Activated CD4-positive, alpha-beta T cell treated with anti-CD3 and anti-CD28 coated beads, Interleukin-2, amount 10 ng/mL, durations not matched to agents 7 days and 5 days (primary cell): ENCODE measurements around the gene CFAP97D1. TPM values are rescaled to one million over a fixed set of nuclear protein-coding genes. Genes with fewer than 3 reads are reported as not detected.

Experiments
- CTCF ChIA-PET: fragments of 350-600 bp; sonication (Branson Sonifier 250); formaldehyde crosslinking; loops from one replicate; lab custom pipeline; 2021; ENCODE audit warnings: antibody characterized with exemption; lab: Charles Lee
- POLR2A ChIA-PET: fragments of 350-600 bp; sonication (Branson Sonifier 250); formaldehyde crosslinking; loops from one replicate; lab custom pipeline; 2021; ENCODE audit warnings: antibody characterized with exemption; lab: Charles Lee
- DNase-seq: peaks from one replicate; pipeline ENCODE4 v3.0.0-alpha.2; 2020
- H3K27ac Mint-ChIP-seq: one replicate; pipeline ENCODE4 v1.8.0; 2021; ENCODE audit warnings: mild to moderate bottlenecking, moderate library complexity, mixed read lengths
- H3K27me3 Mint-ChIP-seq: one replicate; pipeline ENCODE4 v1.8.0; 2021; ENCODE audit warnings: mixed read lengths
- H3K36me3 Mint-ChIP-seq: one replicate; pipeline ENCODE4 v1.8.0; 2021; ENCODE audit warnings: low read depth, mixed read lengths
- H3K4me1 Mint-ChIP-seq: one replicate; pipeline ENCODE4 v1.8.0; 2021; ENCODE audit warnings: mixed read lengths
- H3K4me3 Mint-ChIP-seq: one replicate; pipeline ENCODE4 v1.8.0; 2021; ENCODE audit warnings: mild to moderate bottlenecking, moderate library complexity, mixed read lengths
- H3K9me3 Mint-ChIP-seq: one replicate; pipeline ENCODE4 v1.8.0; 2021; ENCODE audit warnings: mixed read lengths
- total RNA-seq, 2 experiments: library from RNA; stranded (reverse); gene quantifications; one replicate each; pipeline ENCODE4 v1.2.3, GENCODE V29; 2021

The CFAP97D1 gene
- total RNA-seq, 2 experiments from 2014 or later, result not detected

GRCh38 chr17:43769859-43770258 is 10.4 kb upstream of the CFAP97D1 start:
- Mint-ChIP-seq H3K9me3 (no peaks in the 10 kb centered on the region), H3K36me3 (peaks cover 3% of the 10 kb centered on the region), H3K27ac (no peak overlapping the region), H3K4me3 (no peak overlapping the region), H3K4me1 (peaks cover 4% of the 10 kb centered on the region), H3K27me3 (peaks cover 3% of the 10 kb centered on the region)
- ChIA-PET POLR2A (no interaction called here), CTCF (interaction anchor here (1.0 to 2.3 kb wide), 2 partner anchors 12 to 76 kb away, joined by 3 to 6 read pairs; no protein-coding TSS in a partner anchor)
- DNase-seq, result no peak

- H3K27me3 Mint-ChIP-seq, result no peaks in the 10 kb centered on the region
- peaks cover 3% of the 10 kb centered on the region for H3K36me3 Mint-ChIP-seq
- POLR2A ChIA-PET, result no interaction called here
- H3K27ac Mint-ChIP-seq, result no peak overlapping the region
- CTCF ChIA-PET, result interaction anchor here (2.3 kb wide), 1 partner anchor 75 kb away, joined by 6 read pairs; no protein-coding TSS in a partner anchor
- peaks cover 4% of the 10 kb centered on the region for H3K4me1 Mint-ChIP-seq
- no peak for DNase-seq
- no peak overlapping the region for H3K4me3 Mint-ChIP-seq
- no peaks in the 10 kb centered on the region for H3K9me3 Mint-ChIP-seq
Observed at GRCh38 chr17:43770957-43771356, 9.3 kb upstream of the CFAP97D1 start.

- DNase-seq, result no peak
- Mint-ChIP-seq H3K4me1 (peaks cover 4% of the 10 kb centered on the region), H3K36me3 (peaks cover 3% of the 10 kb centered on the region), H3K27me3 (no peaks in the 10 kb centered on the region), H3K4me3 (no peak overlapping the region), H3K9me3 (no peaks in the 10 kb centered on the region), H3K27ac (no peak overlapping the region)
- POLR2A ChIA-PET, result no interaction called here
- CTCF ChIA-PET, result interaction anchor here (0.6 kb wide), 1 partner anchor 338 kb away, joined by 3 read pairs; no protein-coding TSS in a partner anchor
Observed at GRCh38 chr17:43771463-43771862, 8.8 kb upstream of the CFAP97D1 start.

- Mint-ChIP-seq H3K27me3 (no peaks in the 10 kb centered on the region), H3K4me1 (peaks cover 10% of the 10 kb centered on the region), H3K27ac (no peak overlapping the region), H3K36me3 (peaks cover 3% of the 10 kb centered on the region), H3K9me3 (no peaks in the 10 kb centered on the region), H3K4me3 (no peak overlapping the region)
- DNase-seq, result no peak
- ChIA-PET CTCF (interaction anchor here (0.6 to 1.3 kb wide), 4 partner anchors 12 to 354 kb away, joined by 3 to 4 read pairs (median 4); no protein-coding TSS in a partner anchor), POLR2A (no interaction called here)
Observed at GRCh38 chr17:43772877-43773648, 7.2 kb upstream of the CFAP97D1 start.

- POLR2A ChIA-PET, result no interaction called here
- Mint-ChIP-seq H3K4me3 (no peak overlapping the region), H3K27ac (no peak overlapping the region), H3K36me3 (peaks cover 3% of the 10 kb centered on the region), H3K9me3 (no peaks in the 10 kb centered on the region), H3K27me3 (peaks cover 6% of the 10 kb centered on the region), H3K4me1 (peaks cover 16% of the 10 kb centered on the region)
- no peak for DNase-seq
- CTCF ChIA-PET, result interaction anchor here (1.7 kb wide), 1 partner anchor 8 kb away, joined by 7 read pairs; no protein-coding TSS in a partner anchor
Observed at GRCh38 chr17:43774304-43775250, 5.7 kb upstream of the CFAP97D1 start.

GRCh38 chr17:43778337-43779144 is 1.7 kb upstream of the CFAP97D1 start, which contains the start of gene DUSP3:
Gene DUSP3 (minus strand): TSS chr17:43778977. CDS start chr17:43778924, 53 bp downstream.
- peaks cover 42% of the 10 kb centered on the region for H3K27me3 Mint-ChIP-seq
- H3K27ac Mint-ChIP-seq, result peak within 1 kb of the TSS; percentile 80
- DNase-seq, result peak; percentile 70
- H3K9me3 Mint-ChIP-seq, result no peaks in the 10 kb centered on the region
- ChIA-PET POLR2A (no interaction called here), CTCF (interaction anchor here (1.1 to 1.4 kb wide), 2 partner anchors 39 to 77 kb away, joined by 3 to 4 read pairs; no protein-coding TSS in a partner anchor)
- H3K4me1 Mint-ChIP-seq, result peaks cover 15% of the 10 kb centered on the region
- peak within 1 kb of the TSS; percentile 78 for H3K4me3 Mint-ChIP-seq
- H3K36me3 Mint-ChIP-seq, result peaks cover 2% of the 10 kb centered on the region

- Mint-ChIP-seq H3K9me3 (no peaks in the 10 kb centered on the region), H3K36me3 (no peaks in the 10 kb centered on the region), H3K4me1 (peaks cover 13% of the 10 kb centered on the region), H3K27me3 (peaks cover 49% of the 10 kb centered on the region), H3K4me3 (peak overlapping the region; percentile 78), H3K27ac (peak overlapping the region; percentile 41)
- ChIA-PET POLR2A (no interaction called here), CTCF (interaction anchor here (1.1 to 1.4 kb wide), 2 partner anchors 38 to 78 kb away, joined by 3 to 4 read pairs; no protein-coding TSS in a partner anchor)
- DNase-seq, result no peak
Observed at GRCh38 chr17:43779145-43780125, 800 bp upstream of the CFAP97D1 start.

GRCh38 chr17:43782913-43783680 is 2.9 kb downstream of the CFAP97D1 start:
- Mint-ChIP-seq H3K4me3 (no peak overlapping the region), H3K4me1 (peaks cover 7% of the 10 kb centered on the region), H3K27me3 (peaks cover 55% of the 10 kb centered on the region)

GRCh38 chr17:43784068-43784467 is 3.8 kb downstream of the CFAP97D1 start:
- Mint-ChIP-seq H3K27ac (no peak overlapping the region), H3K36me3 (no peaks in the 10 kb centered on the region), H3K9me3 (no peaks in the 10 kb centered on the region), H3K27me3 (peaks cover 55% of the 10 kb centered on the region), H3K4me3 (no peak overlapping the region), H3K4me1 (peaks cover 7% of the 10 kb centered on the region)
- CTCF ChIA-PET, result no interaction called here
- DNase-seq, result no peak
- POLR2A ChIA-PET, result no interaction called here

More at GRCh38 chr17:43782913-43783680, 2.9 kb downstream of the CFAP97D1 start:
- no peaks in the 10 kb centered on the region for H3K36me3 Mint-ChIP-seq
- no peak for DNase-seq
- ChIA-PET CTCF (interaction anchor here (1.1 kb wide), 1 partner anchor 226 kb away, joined by 3 read pairs; no protein-coding TSS in a partner anchor), POLR2A (no interaction called here)
- no peaks in the 10 kb centered on the region for H3K9me3 Mint-ChIP-seq
- no peak overlapping the region for H3K27ac Mint-ChIP-seq

- no peak for DNase-seq
- ChIA-PET CTCF (no interaction called here), POLR2A (no interaction called here)
- Mint-ChIP-seq H3K36me3 (no peaks in the 10 kb centered on the region), H3K4me1 (peaks cover 2% of the 10 kb centered on the region), H3K9me3 (no peaks in the 10 kb centered on the region), H3K27me3 (peaks cover 51% of the 10 kb centered on the region), H3K27ac (no peak overlapping the region), H3K4me3 (no peak overlapping the region)
Observed at GRCh38 chr17:43784628-43785101, 4.4 kb downstream of the CFAP97D1 start.
